Large intestine (tissue), 3 donors: Measurements from ENCODE around the gene TMED7. TPM values are rescaled to one million over a fixed set of nuclear protein-coding genes. Genes with fewer than 3 reads are reported as not detected.

Source experiments
- DNase-seq, 2 donors: peaks; one replicate each; pipeline versions ENCODE4 v3.0.0 to v3.0.0-alpha.2; 2013
- H3K27ac ChIP-seq: one replicate; pipeline ENCODE4 v1.5.1; 2013; ENCODE audit warnings: low read length
- H3K27me3 ChIP-seq: 2 replicates; pipeline ENCODE4 v1.6.1; 2013; ENCODE audit warnings: low read length; ENCODE audit not compliant: control insufficient read depth, insufficient read depth
- H3K36me3 ChIP-seq: 2 replicates; pipeline ENCODE4 v1.6.1; 2013; ENCODE audit warnings: low read length; ENCODE audit not compliant: control insufficient read depth, insufficient read depth
- H3K4me1 ChIP-seq: one replicate; pipeline ENCODE4 v1.6.1; 2013; ENCODE audit warnings: low read length; ENCODE audit not compliant: control insufficient read depth, insufficient read depth
- H3K4me3 ChIP-seq: one replicate; pipeline ENCODE4 v1.5.1; 2013; ENCODE audit warnings: low read length
- H3K9me3 ChIP-seq: one replicate; pipeline ENCODE4 v1.6.1; 2013; ENCODE audit warnings: mild to moderate bottlenecking, low read depth, low read length, moderate library complexity; ENCODE audit not compliant: control insufficient read depth
- WGBS: methylation state at CpG from one replicate; pipeline ENCODE4 v1.1.5; 2013; ENCODE audit warnings: low lambda C conversion rate; ENCODE audit not compliant: insufficient coverage; 5-methylcytosine and 5-hydroxymethylcytosine counted together
- polyA plus RNA-seq: library from polyadenylated mRNA; unstranded; fragments of 120-200 nt; gene quantifications from one replicate; pipeline ENCODE4 v1.2.1, GENCODE V29; 2013

The TMED7 gene
- polyA plus RNA-seq, 1 donor, result 107 TPM

GRCh38 chr5:115607935-115608334 is 17.9 kb downstream of the TMED7 start:
- peaks cover 9% of the 10 kb centered on the region for H3K36me3 ChIP-seq
- no peak for DNase-seq
- no peak overlapping the region for H3K27ac ChIP-seq
- H3K27me3 ChIP-seq, result no peaks in the 10 kb centered on the region
- H3K9me3 ChIP-seq, result no peaks in the 10 kb centered on the region
- H3K4me3 ChIP-seq, result no peak overlapping the region
- H3K4me1 ChIP-seq, result no peaks in the 10 kb centered on the region
- WGBS, result no CpG with 5 or more reads among the region's 2 CpGs

DNA sequence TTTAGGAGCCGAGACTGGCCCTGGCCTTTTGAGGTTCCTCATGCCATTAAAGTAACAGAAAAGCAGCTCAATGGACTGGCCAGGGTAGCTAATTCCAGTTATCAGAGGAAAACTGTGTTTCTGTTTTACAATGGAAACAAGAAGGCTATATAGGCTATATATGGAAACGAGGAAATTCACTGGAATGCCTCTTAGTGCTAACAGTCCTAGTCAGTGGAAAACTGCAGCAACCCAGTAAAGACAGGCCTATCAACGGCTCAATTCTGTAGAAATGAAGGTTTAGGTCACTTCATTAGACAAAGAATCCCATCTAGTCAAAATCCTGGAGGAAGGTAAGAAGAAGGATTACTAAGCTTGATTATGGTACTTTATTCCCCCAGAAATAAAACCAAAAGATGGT is 20.4 kb downstream of the TMED7 start:
- no CpG with 5 or more reads among the region's 3 CpGs for WGBS
- H3K4me3 ChIP-seq, result no peak overlapping the region
- no peaks in the 10 kb centered on the region for H3K9me3 ChIP-seq
- no peak overlapping the region for H3K27ac ChIP-seq
- H3K27me3 ChIP-seq, result no peaks in the 10 kb centered on the region
- H3K4me1 ChIP-seq, result no peaks in the 10 kb centered on the region
- H3K36me3 ChIP-seq, result peaks cover 4% of the 10 kb centered on the region
- no peak for DNase-seq

DNA sequence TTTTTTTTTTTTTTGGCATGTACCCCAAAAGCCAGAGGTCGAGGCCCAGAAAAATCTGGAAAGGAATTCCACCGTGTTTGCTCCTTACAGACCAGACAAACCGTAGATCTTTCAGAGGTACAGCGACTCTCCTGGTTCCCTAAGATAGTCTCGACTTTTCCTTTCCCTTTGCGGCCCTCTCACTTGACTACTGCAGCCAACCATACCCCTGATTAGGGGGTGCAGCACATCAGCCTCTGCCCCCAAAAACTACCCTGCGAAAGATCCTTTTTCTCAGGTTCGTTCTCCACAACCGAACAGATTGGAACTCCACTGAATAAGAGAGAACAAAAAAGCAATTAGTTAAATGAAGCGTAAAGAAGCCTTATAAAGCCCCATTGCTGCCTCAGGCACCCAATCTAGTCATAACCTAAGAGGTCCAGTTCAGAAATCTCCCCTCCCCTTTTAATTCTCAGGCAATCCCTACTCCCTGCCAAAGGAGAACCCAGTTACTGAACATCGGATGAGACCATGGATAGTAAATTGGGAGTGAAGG is 23.2 kb downstream of the TMED7 start:
- H3K36me3 ChIP-seq, result peaks cover 4% of the 10 kb centered on the region
- no peak overlapping the region for H3K27ac ChIP-seq
- no peak for DNase-seq
- no peaks in the 10 kb centered on the region for H3K9me3 ChIP-seq
- no peaks in the 10 kb centered on the region for H3K27me3 ChIP-seq
- H3K4me3 ChIP-seq, result peak overlapping the region; percentile 53
- whole genome bisulfite sequencing, result 80% methylated on average over 1 of the region's 11 CpGs
- H3K4me1 ChIP-seq, result no peaks in the 10 kb centered on the region

DNA sequence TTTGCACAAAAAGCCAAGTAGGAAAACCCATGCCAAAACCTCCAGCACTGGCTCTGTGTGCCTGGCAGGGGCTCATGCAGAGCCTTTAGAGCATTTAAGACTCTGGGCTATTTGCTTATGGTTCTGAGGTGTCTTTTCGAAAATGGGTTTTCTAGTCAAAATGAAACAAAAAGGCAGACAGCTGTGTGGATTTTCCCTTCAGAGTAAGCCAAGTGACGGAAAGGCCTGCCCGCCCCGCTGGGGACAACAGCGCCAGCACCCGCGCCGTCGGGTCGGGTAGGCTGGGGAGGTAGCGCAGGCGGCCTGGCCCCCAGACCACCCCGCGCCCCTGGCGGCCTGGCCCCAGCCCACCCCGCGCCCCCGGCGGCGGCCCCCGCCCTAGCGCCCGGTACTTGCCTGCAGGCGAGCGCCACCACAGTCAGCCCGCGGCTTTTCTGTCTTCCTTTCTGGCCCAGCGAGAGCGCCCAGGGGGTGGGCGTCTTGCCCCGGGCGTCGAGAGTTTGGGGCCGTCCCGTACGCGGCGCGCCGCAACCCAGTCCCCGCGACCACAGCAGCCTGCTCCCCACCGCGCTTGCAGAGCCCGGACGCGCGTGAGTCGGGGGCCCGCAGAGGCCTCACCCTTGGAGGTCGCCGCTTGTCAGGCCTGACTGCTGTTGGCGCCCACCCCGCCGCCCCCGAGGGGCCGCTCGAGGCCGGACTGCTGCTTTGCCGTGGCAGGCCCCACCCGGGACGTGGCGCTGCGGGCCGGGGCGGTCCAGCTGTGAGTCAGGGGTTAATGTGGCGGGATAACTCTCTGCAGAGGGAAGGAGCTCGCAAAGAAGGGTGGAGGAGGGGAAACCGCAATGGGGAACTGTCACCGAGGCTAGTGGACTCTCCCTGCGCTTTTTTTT is 23.9 kb downstream of the TMED7 start, which contains the start of gene TICAM2:
Gene TICAM2 (minus strand): TSS at position 779 of the 890 bp plus-strand sequence. CDS start 21,223 bp downstream, outside the sequence.
- H3K9me3 ChIP-seq, result no peaks in the 10 kb centered on the region
- H3K27ac ChIP-seq, result peak within 1 kb of the TSS; percentile 44
- H3K27me3 ChIP-seq, result no peaks in the 10 kb centered on the region
- peaks cover 4% of the 10 kb centered on the region for H3K36me3 ChIP-seq
- H3K4me1 ChIP-seq, result no peaks in the 10 kb centered on the region
- WGBS, result no CpG with 5 or more reads among the region's 71 CpGs
- peak in 1 of 2 donors; percentile 67 for DNase-seq
- peak within 1 kb of the TSS; percentile 53 for H3K4me3 ChIP-seq

DNA sequence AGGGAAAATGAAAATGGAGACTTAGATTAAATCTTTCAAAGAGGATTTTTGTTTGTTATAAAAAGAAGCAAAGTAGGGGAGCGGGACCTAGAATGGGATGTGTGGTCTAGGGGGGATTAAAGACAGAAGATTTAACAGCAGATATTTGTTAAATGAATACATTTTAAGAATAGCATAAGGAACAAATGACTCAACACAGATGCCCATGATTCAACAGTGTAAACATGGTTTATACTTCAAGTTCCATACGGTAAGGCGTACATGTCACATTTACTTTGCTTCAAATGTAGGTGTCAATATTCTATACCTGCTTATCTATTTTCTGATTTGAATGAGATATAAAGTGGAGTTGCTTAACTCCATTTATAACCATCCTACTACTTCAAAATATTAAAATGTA is 25.1 kb downstream of the TMED7 start:
- no CpG with 5 or more reads among the region's 3 CpGs for WGBS
- no peak for DNase-seq
- H3K4me3 ChIP-seq, result no peak overlapping the region

DNA sequence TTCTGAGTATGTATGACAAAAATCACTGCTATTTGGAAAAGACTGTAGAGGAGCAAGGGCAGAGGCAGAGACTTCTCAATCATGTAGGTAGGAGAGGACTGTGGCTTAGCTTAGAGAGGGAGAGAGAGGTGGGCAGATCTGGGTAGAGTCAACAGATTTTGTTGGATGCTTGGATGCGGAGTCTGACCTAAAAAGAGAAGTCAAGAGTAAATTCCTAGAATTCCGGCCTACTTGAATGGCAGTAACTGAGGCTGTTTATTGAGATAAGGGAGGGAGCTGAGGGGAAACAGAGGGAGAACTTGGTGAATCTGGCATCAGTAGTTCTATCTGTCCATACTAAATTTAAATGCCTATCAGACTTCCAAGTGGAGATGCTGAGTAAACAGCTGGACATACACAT is 25.9 kb downstream of the TMED7 start:
- H3K27me3 ChIP-seq, result no peaks in the 10 kb centered on the region
- no CpG with 5 or more reads among the region's 2 CpGs for WGBS
- no peaks in the 10 kb centered on the region for H3K9me3 ChIP-seq
- H3K4me3 ChIP-seq, result no peak overlapping the region
- peaks cover 4% of the 10 kb centered on the region for H3K36me3 ChIP-seq
- H3K27ac ChIP-seq, result no peak overlapping the region
- H3K4me1 ChIP-seq, result no peaks in the 10 kb centered on the region
- no peak for DNase-seq

More for the DNA sequence above, 25.1 kb downstream of the TMED7 start:
- no peaks in the 10 kb centered on the region for H3K9me3 ChIP-seq
- H3K27me3 ChIP-seq, result no peaks in the 10 kb centered on the region
- no peaks in the 10 kb centered on the region for H3K4me1 ChIP-seq
- peaks cover 4% of the 10 kb centered on the region for H3K36me3 ChIP-seq
- no peak overlapping the region for H3K27ac ChIP-seq

DNA sequence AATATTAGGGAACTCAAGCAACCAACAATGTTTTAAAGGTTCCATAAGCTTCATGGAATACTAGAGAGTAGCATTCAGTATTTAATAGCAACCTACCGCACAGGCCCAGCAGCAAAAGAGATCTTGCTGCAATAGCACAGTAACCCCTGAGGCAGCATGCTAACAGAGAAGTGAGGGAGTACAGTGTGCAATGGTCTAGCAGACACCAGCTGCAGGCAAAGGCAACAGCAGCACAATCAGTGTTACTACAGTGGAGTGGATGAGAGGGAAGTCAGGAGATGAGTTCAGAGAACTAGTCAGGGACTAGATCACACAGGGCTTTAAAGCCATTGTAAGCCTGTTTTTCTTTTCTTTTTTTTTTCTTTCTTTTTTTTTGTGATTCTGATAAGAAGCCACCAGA is 26.3 kb downstream of the TMED7 start:
- Histone ChIP-seq H3K36me3 (no peaks in the 10 kb centered on the region), H3K27me3 (no peaks in the 10 kb centered on the region), H3K27ac (no peak overlapping the region), H3K4me3 (no peak overlapping the region), H3K9me3 (no peaks in the 10 kb centered on the region), H3K4me1 (no peaks in the 10 kb centered on the region)
- peak in 1 of 2 donors; percentile 9 for DNase-seq
- WGBS, result no CpG with 5 or more reads among the region's 1 CpG

GRCh38 chr5:115594128-115595047 is 31.4 kb downstream of the TMED7 start:
- DNase-seq, result no peak
- no peaks in the 10 kb centered on the region for H3K36me3 ChIP-seq
- H3K27ac ChIP-seq, result no peak overlapping the region
- no peaks in the 10 kb centered on the region for H3K9me3 ChIP-seq
- no peaks in the 10 kb centered on the region for H3K27me3 ChIP-seq
- no CpG with 5 or more reads among the region's 2 CpGs for WGBS
- H3K4me1 ChIP-seq, result no peaks in the 10 kb centered on the region
- H3K4me3 ChIP-seq, result no peak overlapping the region

GRCh38 chr5:115589043-115589442 is 36.8 kb downstream of the TMED7 start:
- Histone ChIP-seq H3K4me1 (no peaks in the 10 kb centered on the region), H3K4me3 (no peak overlapping the region), H3K36me3 (no peaks in the 10 kb centered on the region), H3K9me3 (no peaks in the 10 kb centered on the region), H3K27me3 (no peaks in the 10 kb centered on the region), H3K27ac (no peak overlapping the region)
- WGBS, result no CpG with 5 or more reads among the region's 3 CpGs
- no peak for DNase-seq

DNA sequence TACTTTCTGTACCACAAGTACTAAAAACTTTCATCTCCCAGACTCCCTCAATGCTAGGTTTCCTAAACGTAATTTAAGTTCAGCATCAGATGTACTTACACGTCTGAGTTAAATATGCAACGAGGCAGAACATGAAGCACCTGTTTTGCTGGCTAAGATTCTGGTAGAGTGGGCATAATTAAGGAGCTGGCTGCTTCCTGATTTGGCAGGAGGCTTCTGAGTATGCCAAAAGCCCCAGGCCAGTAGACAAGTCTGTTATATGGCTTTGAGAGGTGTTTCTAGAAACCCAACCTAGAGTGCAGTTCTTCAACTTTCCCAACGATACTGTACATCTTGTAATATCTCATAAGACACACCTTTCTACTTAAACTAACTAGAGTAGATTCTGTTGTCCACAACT is 37.2 kb downstream of the TMED7 start:
- DNase-seq, result no peak
- WGBS, result no CpG with 5 or more reads among the region's 4 CpGs
- Histone ChIP-seq H3K27me3 (no peaks in the 10 kb centered on the region), H3K27ac (no peak overlapping the region), H3K4me3 (no peak overlapping the region), H3K4me1 (no peaks in the 10 kb centered on the region), H3K9me3 (no peaks in the 10 kb centered on the region), H3K36me3 (no peaks in the 10 kb centered on the region)
